IPS-NIHi11 (cell line): ENCODE results near the gene IAH1.
"Not testable (repeated sequence)": the region's sequence is repeated elsewhere in the genome, so short reads cannot be mapped to it uniquely, and the experiment has no call there.

Experiments used
- DNase-seq: peaks from one replicate; pipeline ENCODE4 v3.0.0; 2012; ENCODE audit warnings: mixed read lengths, low spot score

Gene IAH1

GRCh38 chr2:9473308-9473984, 905 bp upstream of the IAH1 start:
- peak; percentile 39 for DNase-seq

GRCh38 chr2:9473985-9474360, 378 bp upstream of the IAH1 start:
- no peak for DNase-seq

DNA sequence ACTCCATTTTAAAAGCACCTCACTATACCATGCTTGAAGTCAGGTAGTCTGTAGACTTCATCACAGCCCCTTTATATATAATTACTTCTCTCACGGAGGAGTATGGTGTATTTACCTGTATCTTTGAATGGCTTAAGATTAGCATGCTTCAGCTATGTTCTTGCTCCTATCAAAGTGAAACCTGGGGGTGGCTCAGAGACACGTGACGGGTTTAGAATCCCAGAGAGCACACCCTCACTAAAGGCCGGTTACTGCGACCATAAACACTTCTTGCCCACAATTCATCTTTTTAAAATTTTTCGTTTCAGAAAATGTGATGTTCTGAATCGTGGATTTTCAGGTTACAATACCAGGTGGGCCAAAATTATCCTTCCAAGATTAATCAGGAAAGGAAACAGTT, 3.6 kb downstream of the IAH1 start:
- DNase-seq: no peak

DNA sequence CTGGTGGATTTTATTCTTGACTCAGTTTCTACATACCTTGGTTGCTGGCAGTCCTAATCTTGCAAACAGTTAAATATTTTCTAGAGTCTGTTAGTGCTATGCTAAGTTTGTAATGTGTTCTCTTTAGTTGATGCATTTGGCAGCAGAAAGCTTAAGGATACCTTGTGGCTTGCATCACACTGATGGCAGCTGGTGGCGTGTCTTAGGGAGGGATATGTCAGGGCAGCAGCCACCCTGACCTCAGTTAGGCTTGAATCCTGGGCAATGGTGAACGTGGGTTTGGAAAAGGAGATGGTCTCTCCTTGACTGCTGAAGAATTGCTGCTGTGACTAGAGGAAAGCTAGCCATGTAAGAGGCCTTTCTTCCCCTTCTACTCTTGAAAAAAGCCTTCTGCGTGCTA, 4.2 kb downstream of the IAH1 start:
- no peak for DNase-seq

DNA sequence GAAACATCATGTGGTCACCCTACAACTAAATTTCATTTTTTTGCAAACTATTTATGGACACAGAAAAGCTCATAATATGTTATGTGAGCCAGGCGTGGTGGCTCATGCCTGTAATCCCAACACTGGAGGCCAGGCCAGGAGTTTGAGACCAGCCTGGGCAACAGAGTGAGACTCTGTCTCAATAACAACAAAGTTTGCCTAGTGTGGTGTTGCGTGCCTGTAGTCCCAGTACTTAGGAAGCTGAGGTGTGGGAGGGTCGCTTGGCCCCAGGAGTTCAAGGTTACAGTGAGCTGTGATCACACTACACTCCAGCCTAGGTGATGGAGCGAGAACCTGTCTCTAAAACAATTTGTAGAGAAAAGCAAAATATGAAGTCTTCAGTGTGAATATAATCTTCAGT, 5.8 kb downstream of the IAH1 start:
- no peak for DNase-seq

GRCh38 chr2:9483107-9483506, 8.8 kb downstream of the IAH1 start:
- no peak for DNase-seq

DNA sequence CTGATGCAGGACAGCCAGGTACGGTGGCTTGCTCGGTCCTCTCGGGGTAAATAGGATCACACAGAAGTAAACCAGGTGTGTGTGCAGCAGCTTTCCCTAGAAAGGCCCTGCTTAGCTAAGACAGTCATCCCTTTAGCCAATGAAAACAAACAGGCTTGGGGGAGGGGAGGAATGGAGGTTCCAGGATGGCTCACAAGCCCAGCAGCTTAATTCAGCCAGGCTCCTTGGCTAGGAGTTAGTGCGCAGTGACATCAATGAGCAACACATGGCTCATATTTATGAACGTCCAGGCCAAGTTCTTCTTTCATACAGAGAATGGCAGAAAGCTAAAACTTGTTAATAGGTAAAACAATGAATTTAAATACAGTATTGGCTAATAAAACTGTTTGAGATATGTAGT, 10.2 kb downstream of the IAH1 start:
- DNase-seq: no peak

DNA sequence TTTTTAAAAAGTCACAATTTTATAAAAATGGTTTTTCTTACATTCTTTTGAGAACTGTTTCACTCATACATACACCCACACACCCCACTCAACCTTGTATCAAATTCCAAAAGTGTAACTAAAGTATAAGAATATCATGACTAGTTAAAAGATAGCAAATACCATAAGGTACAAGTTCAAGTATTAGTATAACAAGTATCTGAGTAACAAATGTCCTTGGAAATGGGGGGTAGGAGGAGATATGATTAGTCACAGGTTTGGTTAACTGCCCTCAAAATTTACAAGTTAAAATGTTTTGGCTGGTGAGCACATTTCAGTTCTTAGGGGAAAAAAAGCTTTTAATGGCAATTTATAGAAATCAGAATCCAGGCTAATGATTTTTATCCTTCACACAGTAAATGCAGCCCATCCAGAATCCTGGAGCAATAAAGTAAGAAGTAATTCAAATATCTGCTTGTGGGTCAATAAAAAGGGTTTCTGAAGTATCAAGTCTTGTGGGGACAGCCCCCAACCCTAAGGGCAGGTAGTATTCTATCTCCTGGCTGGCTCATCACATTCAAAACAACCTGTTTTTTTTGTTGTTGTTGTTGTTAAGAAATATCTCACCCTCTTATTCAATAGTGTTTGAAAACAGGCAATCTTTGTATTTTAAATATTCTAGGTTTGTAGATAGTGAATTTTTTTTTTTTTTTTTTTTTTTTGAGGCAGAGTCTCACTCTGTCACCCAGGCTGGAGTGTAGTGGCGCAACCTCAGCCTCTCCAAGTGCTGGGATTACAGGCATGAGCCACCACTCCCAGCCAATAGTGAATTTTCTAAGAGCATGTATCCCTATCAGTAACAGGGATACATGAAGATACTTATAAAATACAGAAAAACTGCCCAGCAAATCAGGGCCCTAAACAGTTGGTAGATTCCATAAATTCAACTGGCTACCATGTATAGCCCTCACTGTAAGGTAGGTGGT, 14.5 kb downstream of the IAH1 start:
- DNase-seq: no peak

DNA sequence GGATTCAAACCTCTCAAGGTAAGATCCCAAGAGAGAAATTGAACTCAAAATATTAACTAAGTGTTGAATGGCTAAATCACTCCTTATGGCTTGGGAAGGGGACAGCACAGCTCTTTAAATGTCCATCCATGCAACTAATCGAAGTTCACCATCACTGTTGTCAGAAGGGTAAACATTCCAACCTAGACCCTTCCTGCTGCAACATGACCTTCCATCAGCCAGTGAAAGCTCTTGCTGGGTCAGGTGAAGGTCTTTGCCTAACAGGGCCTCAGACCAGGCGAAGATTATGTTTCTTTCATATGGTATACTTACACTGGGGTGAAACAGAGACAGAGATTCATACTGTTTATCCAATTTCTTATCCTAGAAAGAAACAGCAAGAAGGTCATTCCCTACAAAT, 16.4 kb downstream of the IAH1 start:
- DNase-seq: no peak

DNA sequence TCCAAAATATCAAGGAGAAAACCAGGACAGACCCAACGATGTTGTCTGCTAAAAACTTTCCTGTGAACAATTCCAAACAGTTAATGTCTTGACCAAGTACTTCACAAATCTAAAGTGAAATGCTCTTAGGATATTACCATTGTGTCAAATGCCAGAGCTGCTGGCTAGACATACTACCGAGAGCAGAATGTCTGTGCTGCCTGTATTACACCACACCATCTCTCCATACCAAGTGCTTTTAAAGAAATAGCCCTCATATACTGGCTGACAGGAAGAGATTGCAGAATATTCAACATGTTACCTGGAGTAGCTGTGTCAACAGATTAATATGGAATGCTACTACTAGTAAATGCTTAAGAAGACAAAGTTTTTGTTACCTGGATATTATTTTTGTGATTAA, 18.6 kb downstream of the IAH1 start:
- DNase-seq: no peak

DNA sequence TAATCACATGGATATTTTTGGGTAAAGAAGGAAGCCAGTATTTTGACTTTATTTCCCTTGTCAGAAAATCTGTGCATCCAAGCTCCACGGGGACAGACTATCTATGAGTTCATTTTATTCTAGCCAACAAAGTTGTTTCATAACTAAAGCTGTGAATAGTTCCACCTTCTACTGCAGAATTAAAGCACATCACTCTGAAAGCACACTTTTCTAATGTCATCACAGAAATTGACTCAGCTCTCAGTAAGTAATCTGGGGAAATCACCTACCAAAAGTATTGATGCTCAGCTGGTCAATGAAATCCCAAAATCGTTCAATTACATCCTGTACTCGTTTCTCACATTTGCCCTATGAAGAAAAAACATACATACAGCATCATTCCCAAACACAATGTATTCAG, 19.1 kb downstream of the IAH1 start:
- DNase-seq: no peak

GRCh38 chr2:9494081-9494480, 19.7 kb downstream of the IAH1 start:
- DNase-seq: no peak

GRCh38 chr2:9497017-9497416, 22.7 kb downstream of the IAH1 start:
- no peak for DNase-seq

- no peak for DNase-seq
Measured at GRCh38 chr2:9498210-9498609, 23.9 kb downstream of the IAH1 start.

- DNase-seq: no peak
Measured at GRCh38 chr2:9508931-9509330, 34.6 kb downstream of the IAH1 start.

DNA sequence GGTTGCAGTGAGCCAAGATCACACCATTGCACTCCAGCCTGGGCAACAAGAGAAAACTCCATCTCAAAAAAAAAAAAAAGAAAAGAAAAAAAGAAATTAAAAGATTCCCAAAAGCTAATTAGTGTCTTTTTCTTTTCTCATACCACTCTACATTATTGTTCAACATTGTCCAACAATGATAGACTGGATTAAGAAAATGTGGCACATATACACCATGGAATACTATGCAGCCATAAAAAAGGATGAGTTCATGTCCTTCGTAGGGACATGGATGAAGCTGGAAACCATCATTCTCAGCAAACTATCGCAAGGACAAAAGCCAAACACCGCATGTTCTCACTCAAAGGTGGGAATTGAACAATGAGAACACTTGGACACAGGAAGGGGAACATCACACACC, 39.6 kb downstream of the IAH1 start:
- DNase-seq: not testable (repeated sequence)

- DNase-seq: no peak
Measured at GRCh38 chr2:9517118-9517782, 42.9 kb downstream of the IAH1 start.

DNA sequence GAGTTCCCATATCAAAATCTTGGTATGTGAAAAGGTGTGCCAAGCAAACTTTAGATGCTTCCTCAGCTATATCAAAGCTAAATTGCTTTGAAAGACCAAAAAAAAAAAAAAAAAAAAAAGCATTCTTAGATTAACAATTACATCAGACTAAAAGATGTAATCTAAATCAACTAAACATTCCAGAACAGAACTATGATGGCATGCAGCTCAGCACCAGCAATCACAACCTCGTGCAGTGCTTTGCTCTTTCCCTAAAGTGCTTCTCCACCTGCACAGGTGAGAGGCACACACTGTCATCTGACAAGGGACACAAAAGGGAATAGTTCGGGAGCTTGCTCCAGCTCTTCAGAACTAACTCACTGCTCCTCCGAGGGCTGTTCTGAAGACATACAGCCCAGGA, 43.8 kb downstream of the IAH1 start:
- no peak for DNase-seq

DNA sequence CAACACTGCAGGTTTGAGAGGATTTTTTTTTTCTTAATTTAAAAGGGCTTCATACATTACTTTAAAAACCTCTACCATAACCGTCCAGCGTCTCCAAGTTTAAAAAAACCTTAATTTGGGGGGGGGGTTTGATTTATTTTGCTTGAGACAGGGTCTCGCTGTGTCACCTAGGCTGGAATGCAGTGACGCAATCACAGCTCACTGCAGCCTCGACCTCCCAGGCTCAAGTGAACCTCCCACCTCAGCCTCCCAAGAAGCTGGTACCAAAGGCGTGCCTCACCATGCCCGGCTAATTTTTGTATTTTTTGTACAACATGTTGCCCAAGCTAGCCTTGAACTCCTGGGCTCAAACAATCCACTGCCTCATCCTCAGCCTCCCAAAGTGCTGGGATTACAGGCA, 44.4 kb downstream of the IAH1 start:
- no peak for DNase-seq

GRCh38 chr2:9519250-9519649, 44.9 kb downstream of the IAH1 start:
- DNase-seq: no peak

DNA sequence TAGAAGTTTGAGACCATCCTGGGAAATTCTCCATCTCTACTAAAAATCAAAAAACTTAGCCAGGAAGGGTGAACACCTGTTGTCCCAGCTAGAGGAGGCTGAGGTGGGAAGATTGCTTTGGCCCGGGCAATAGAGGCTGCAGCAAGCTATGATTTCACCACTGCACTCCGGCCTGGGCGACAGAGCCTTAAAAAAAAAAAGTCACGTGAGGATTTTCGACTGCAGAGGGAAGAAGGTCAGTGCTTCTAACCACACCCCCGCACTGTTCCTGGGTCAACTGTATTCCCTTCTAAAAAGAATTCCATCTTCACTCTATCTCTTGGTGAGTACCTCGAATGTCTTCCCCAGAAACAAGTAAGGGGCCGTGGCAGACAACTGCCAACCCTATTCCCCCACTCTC, 49.9 kb downstream of the IAH1 start:
- no peak for DNase-seq

DNA sequence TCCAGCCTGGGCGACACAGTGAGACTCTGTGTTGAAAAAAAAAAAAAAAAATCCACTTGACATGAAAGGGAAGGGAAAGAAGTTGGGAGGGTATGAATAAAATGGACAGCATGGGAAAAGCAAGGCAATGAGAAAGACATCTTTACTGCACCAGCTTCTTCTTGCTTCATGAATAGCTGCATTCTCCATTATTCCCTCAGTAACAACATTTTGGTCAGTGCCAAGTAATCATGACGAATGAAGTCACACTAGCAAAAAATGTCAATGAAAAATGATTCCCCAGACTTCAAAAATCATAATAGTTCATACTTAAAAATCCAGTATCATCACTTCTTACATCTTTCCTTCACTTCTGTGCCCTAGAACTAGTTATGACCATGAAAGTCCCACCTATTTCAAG, 50.9 kb downstream of the IAH1 start:
- no peak for DNase-seq
